AG10803 (cell line): ENCODE data around the gene PRXL2C.
"Not testable (repeated sequence)": the region's sequence is repeated elsewhere in the genome, so short reads cannot be mapped to it uniquely, and the experiment has no call there.

Experiments used
- DNase-seq: peaks from one replicate; pipeline ENCODE4 v3.0.0; 2010; ENCODE audit warnings: low read depth
- H3K4me3 ChIP-seq: 2 replicates; pipeline ENCODE4 v1.5.1; 2011; ENCODE audit warnings: mild to moderate bottlenecking, low read length, control low read depth
- CTCF ChIP-seq: conservative IDR thresholded peaks from 2 replicates; pipeline ENCODE4 v1.5.1; 2011; ENCODE audit warnings: mild to moderate bottlenecking, low read length, control low read depth, inconsistent platforms

PRXL2C gene

GRCh38 chr9:96617439-96618185 is 37.5 kb downstream of the PRXL2C start:
- peak overlapping the region; percentile 74 for H3K4me3 ChIP-seq
- no peak for TF ChIP-seq CTCF
- DNase-seq, result no peak

GRCh38 chr9:96616817-96617438 is 38.2 kb downstream of the PRXL2C start:
- no peak overlapping the region for H3K4me3 ChIP-seq
- no peak for TF ChIP-seq CTCF
- DNase-seq, result no peak

GRCh38 chr9:96615411-96615810 is 39.7 kb downstream of the PRXL2C start:
- DNase-seq, result no peak
- no peak for TF ChIP-seq CTCF
- H3K4me3 ChIP-seq, result no peak overlapping the region

GRCh38 chr9:96614664-96615063 is 40.5 kb downstream of the PRXL2C start:
- H3K4me3 ChIP-seq, result not testable (repeated sequence)
- DNase-seq, result peak; percentile 53

- no peak for TF ChIP-seq CTCF
- no peak overlapping the region for H3K4me3 ChIP-seq
- DNase-seq, result no peak
Observed at GRCh38 chr9:96612966-96613589, 42.0 kb downstream of the PRXL2C start.

- no peak for TF ChIP-seq CTCF
- peak; percentile 94 for DNase-seq
- H3K4me3 ChIP-seq, result peak overlapping the region; percentile 30
Observed at GRCh38 chr9:96612105-96612965, 42.8 kb downstream of the PRXL2C start.

- no peak for TF ChIP-seq CTCF
- H3K4me3 ChIP-seq, result no peak overlapping the region
- DNase-seq, result no peak
Observed at GRCh38 chr9:96611302-96611701, 43.8 kb downstream of the PRXL2C start.
